CD14-positive monocyte (primary cell): Measurements from ENCODE around the gene AQP2. TPM values are rescaled to one million over a fixed set of nuclear protein-coding genes. Genes with fewer than 3 reads are reported as not detected.

Source experiments
- DNase-seq, 3 donors: peaks; one replicate each; pipeline ENCODE4 v3.0.0-alpha.2; 2011 to 2022
- H2AFZ ChIP-seq: 2 replicates; pipeline ENCODE4 v1.6.0; 2012; ENCODE audit warnings: mild to moderate bottlenecking, low read depth, low read length, inconsistent platforms; ENCODE audit not compliant: insufficient read depth, poor library complexity, severe bottlenecking
- H3K27ac ChIP-seq, 2 donors: 1 replicate in 1 of 2; 2 replicates in 1 of 2; pipeline ENCODE4 v1.5.1; 2012 to 2013; ENCODE audit warnings: low read length in 2 of 2, control low read depth in 1 of 2, inconsistent platforms in 1 of 2, low read depth in 1 of 2, mild to moderate bottlenecking in 1 of 2
- H3K27me3 ChIP-seq, 2 donors: one replicate each; pipeline versions ENCODE4 v1.6.0 to v1.6.1; 2011 to 2013; ENCODE audit warnings: low read length in 2 of 2; ENCODE audit not compliant: control insufficient read depth in 2 of 2, insufficient read depth in 2 of 2
- H3K36me3 ChIP-seq, 2 donors: replicated peaks in 1 of 2; 1 replicate in 1 of 2; 2 replicates in 1 of 2; pipeline versions ENCODE4 v1.5.1 to v1.6.1; 2012 to 2013; ENCODE audit warnings: low read length in 2 of 2, control low read depth in 1 of 2, inconsistent platforms in 1 of 2, mild to moderate bottlenecking in 1 of 2; ENCODE audit not compliant: insufficient read depth in 2 of 2, control insufficient read depth in 1 of 2
- H3K4me1 ChIP-seq, 2 donors: 1 replicate in 1 of 2; 2 replicates in 1 of 2; pipeline versions ENCODE4 v1.5.1 to v1.6.1; 2012 to 2013; ENCODE audit warnings: low read length in 2 of 2, control low read depth in 1 of 2, inconsistent platforms in 1 of 2, mild to moderate bottlenecking in 1 of 2, moderate library complexity in 1 of 2; ENCODE audit not compliant: insufficient read depth in 2 of 2, control insufficient read depth in 1 of 2
- H3K4me2 ChIP-seq: replicated peaks from 2 replicates; pipeline ENCODE3; 2012; ENCODE audit warnings: low read length, moderate library complexity, mild to moderate bottlenecking; ENCODE audit not compliant: poor library complexity, severe bottlenecking; ENCODE audit errors: extremely low read depth
- H3K4me3 ChIP-seq, 3 experiments: fragments of 200-600 bp in 1 of 3; sonication (generic) in 1 of 3; replicated peaks in 1 of 3; 1 replicate in 2 of 3; 2 replicates in 1 of 3; pipeline ENCODE4 v1.5.1; 2011 to 2013; ENCODE audit warnings: low read length in 3 of 3, mild to moderate bottlenecking in 3 of 3, control low read depth in 2 of 3, low read depth in 2 of 3, inconsistent platforms in 1 of 3, moderate library complexity in 1 of 3
- H3K79me2 ChIP-seq: 2 replicates; pipeline ENCODE4 v1.6.0; 2012; ENCODE audit warnings: mild to moderate bottlenecking, control low read depth, inconsistent platforms, low read length, moderate library complexity; ENCODE audit not compliant: insufficient read depth
- H3K9ac ChIP-seq: 2 replicates; pipeline ENCODE4 v1.6.0; 2017; ENCODE audit warnings: low read length, mild to moderate bottlenecking; ENCODE audit not compliant: insufficient read depth, poor library complexity, severe bottlenecking
- H3K9me3 ChIP-seq, 2 donors: replicated peaks in 1 of 2; 1 replicate in 1 of 2; 2 replicates in 1 of 2; pipeline versions ENCODE4 v1.5.1 to v1.6.1; 2012 to 2013; ENCODE audit warnings: low read length in 2 of 2, control low read depth in 1 of 2; ENCODE audit not compliant: control insufficient read depth in 1 of 2, insufficient read depth in 1 of 2
- H4K20me1 ChIP-seq: 2 replicates; pipeline ENCODE4 v1.6.0; 2012; ENCODE audit warnings: mild to moderate bottlenecking, low read length, control low read depth, moderate library complexity; ENCODE audit not compliant: insufficient read depth
- H3K27ac Mint-ChIP-seq, 7 donors: one replicate each; pipeline ENCODE4 v1.8.0; 2020; ENCODE audit warnings: mild to moderate bottlenecking in 7 of 7, mixed read lengths in 7 of 7, moderate library complexity in 6 of 7, inconsistent platforms in 2 of 7
- H3K27me3 Mint-ChIP-seq, 3 donors: one replicate each; pipeline ENCODE4 v1.8.0; 2021 to 2022; ENCODE audit warnings: low read depth in 3 of 3, mild to moderate bottlenecking in 3 of 3, mixed read lengths in 3 of 3, moderate library complexity in 3 of 3, inconsistent platforms in 1 of 3
- H3K36me3 Mint-ChIP-seq, 2 donors: one replicate each; pipeline ENCODE4 v1.8.0; 2020; ENCODE audit warnings: mixed read lengths in 2 of 2, inconsistent platforms in 1 of 2, mild to moderate bottlenecking in 1 of 2
- H3K4me1 Mint-ChIP-seq: one replicate; pipeline ENCODE4 v1.8.0; 2020; ENCODE audit warnings: mild to moderate bottlenecking, mixed read lengths
- H3K4me3 Mint-ChIP-seq, 2 donors: one replicate each; pipeline ENCODE4 v1.8.0; 2020; ENCODE audit warnings: mild to moderate bottlenecking in 2 of 2, mixed read lengths in 2 of 2, moderate library complexity in 1 of 2
- H3K9me3 Mint-ChIP-seq, 7 donors: one replicate each; pipeline ENCODE4 v1.8.0; 2020 to 2022; ENCODE audit warnings: mixed read lengths in 7 of 7, mild to moderate bottlenecking in 6 of 7, moderate library complexity in 6 of 7, inconsistent platforms in 2 of 7
- CTCF ChIP-seq: fragments of 200-600 bp; IDR thresholded peaks from one replicate; pipeline ENCODE4 v1.8.0; 2022; ENCODE audit warnings: antibody characterized with exemption, mild to moderate bottlenecking
- WGBS: methylation state at CpG from one replicate; pipeline ENCODE4 v1.1.5; 2013; ENCODE audit warnings: missing lambda C conversion rate; ENCODE audit not compliant: insufficient coverage; 5-methylcytosine and 5-hydroxymethylcytosine counted together
- intact Hi-C, 2 donors: fragments of 100-400 bp; cut with micrococcal nuclease; formaldehyde crosslinking; loops; one replicate each; pipeline versions ENCODE4 v1.15.0 to v1.15.1; 2023
- polyA plus RNA-seq, 3 donors: library from polyadenylated mRNA; depleted of rRNA in 1 of 3; unstranded in 2 of 3; stranded (reverse) in 1 of 3; fragments of 300-500 nt in 2 of 3; fragments of >200 nt in 1 of 3; fragmentation: Illumina TruSeq in 2 of 3; gene quantifications; 1 replicate in 2 of 3; 2 replicates in 1 of 3; pipeline ENCODE4 v1.2.3, GENCODE V29; 2012 to 2021

AQP2 gene
- polyA plus RNA-seq, 3 donors: not detected

GRCh38 chr12:49974231-49974675 is 23.7 kb downstream of the AQP2 start:
- Histone ChIP-seq H3K4me2 (no peak overlapping the region), H3K9ac (no peak overlapping the region), H3K4me1 (peaks cover 19 to 34% of the 10 kb centered on the region in 2 donors), H3K36me3 (no peaks in the 10 kb centered on the region), H4K20me1 (no peaks in the 10 kb centered on the region), H3K4me3 (no peak overlapping the region), H3K9me3 (no peaks in the 10 kb centered on the region), H3K27me3 (peaks cover 0 to 14% of the 10 kb centered on the region in 2 donors), H3K27ac (no peak overlapping the region), H2AFZ (peak overlapping the region; percentile 53), H3K79me2 (no peaks in the 10 kb centered on the region)
- 91% methylated on average over 15 of the region's 15 CpGs for WGBS
- peaks cover 5 to 11% (median 5%) of the 10 kb centered on the region in 3 donors for H3K27me3 Mint-ChIP-seq
- no peak overlapping the region for H3K4me3 Mint-ChIP-seq
- peaks cover 31% of the 10 kb centered on the region for H3K4me1 Mint-ChIP-seq
- TF ChIP-seq CTCF: peak; percentile 48
- H3K9me3 Mint-ChIP-seq: peaks cover 0 to under 1% (median 0%) of the 10 kb centered on the region in 7 donors
- H3K36me3 Mint-ChIP-seq: peaks cover 0 to 2% of the 10 kb centered on the region in 2 donors
- intact Hi-C loops: no loop called here
- peak in 1 of 3 donors; percentile 46 for DNase-seq
- H3K27ac Mint-ChIP-seq: no peak overlapping the region

- Histone ChIP-seq H4K20me1 (no peaks in the 10 kb centered on the region), H3K4me2 (peak overlapping the region; percentile 27), H3K27ac (no peak overlapping the region), H3K36me3 (no peaks in the 10 kb centered on the region), H3K4me3 (peak overlapping the region in 1 of 3 experiments; percentile 2), H2AFZ (peak overlapping the region; percentile 53), H3K4me1 (peaks cover 20 to 34% of the 10 kb centered on the region in 2 donors), H3K27me3 (peaks cover 0 to 14% of the 10 kb centered on the region in 2 donors), H3K79me2 (no peaks in the 10 kb centered on the region), H3K9ac (no peak overlapping the region), H3K9me3 (no peaks in the 10 kb centered on the region)
- H3K4me1 Mint-ChIP-seq: peaks cover 36% of the 10 kb centered on the region
- H3K4me3 Mint-ChIP-seq: peak overlapping the region in 1 of 2 donors; percentile 58
- peak overlapping the region in 4 of 7 donors; percentile 13 to 38 (median 18) for H3K27ac Mint-ChIP-seq
- DNase-seq: no peak
- WGBS: 13% methylated on average over 6 of the region's 8 CpGs
- no peak for TF ChIP-seq CTCF
- intact Hi-C loops: no loop called here
- peaks cover 0 to 2% (median 0%) of the 10 kb centered on the region in 7 donors for H3K9me3 Mint-ChIP-seq
- H3K36me3 Mint-ChIP-seq: peaks cover 2 to 3% of the 10 kb centered on the region in 2 donors
- peaks cover 5 to 11% (median 5%) of the 10 kb centered on the region in 3 donors for H3K27me3 Mint-ChIP-seq
Measured at GRCh38 chr12:49974677-49975317, 24.3 kb downstream of the AQP2 start.
